HG02884 (cell line): ENCODE data around the gene POTEM.
"Not testable (repeated sequence)": the region's sequence is repeated elsewhere in the genome, so short reads cannot be mapped to it uniquely, and the experiment has no call there.

Experiments
- ATAC-seq: cut with Tn5 transposase; IDR thresholded peaks from one replicate; pipeline ENCODE4 v1.9.1; 2021; ENCODE audit warnings: mild to moderate bottlenecking, moderate library complexity; ENCODE audit not compliant: unreplicated experiment

Gene POTEM

GRCh38 chr14:18967134-18967533, at the start of gene POTEM:
Gene POTEM, plus strand, starts transcription at chr14:18967434. Its CDS starts 52 bp downstream, at chr14:18967486.
- not testable (repeated sequence) for ATAC-seq

DNA sequence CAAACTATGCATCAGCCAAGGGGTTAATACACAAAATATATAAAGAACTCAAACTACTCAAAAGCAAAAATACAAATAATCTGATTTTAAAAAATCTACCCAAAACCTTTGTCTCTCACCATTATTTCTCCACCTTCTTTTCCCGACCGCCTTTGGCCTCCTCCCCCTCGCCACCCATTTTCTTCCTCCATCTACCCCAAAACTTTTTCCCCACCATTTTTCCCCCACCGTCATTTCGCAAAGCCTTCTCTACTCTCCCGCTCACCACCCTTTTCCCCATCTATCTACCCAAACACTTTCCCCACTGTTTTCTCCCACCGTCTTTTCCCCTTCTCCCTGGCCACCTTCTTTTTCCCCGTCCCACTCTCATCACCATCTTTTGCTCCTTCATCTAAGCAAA, 48.9 kb upstream of the POTEM start:
- not testable (repeated sequence) for ATAC-seq

GRCh38 chr14:18920052-18920451, 47.2 kb upstream of the POTEM start:
- ATAC-seq, result not testable (repeated sequence)

- not testable (repeated sequence) for ATAC-seq
Measured at GRCh38 chr14:18921055-18921701, 46.1 kb upstream of the POTEM start.

- ATAC-seq, result not testable (repeated sequence)
Measured at GRCh38 chr14:18936848-18937247, 30.4 kb upstream of the POTEM start.

GRCh38 chr14:18938733-18939132, 28.5 kb upstream of the POTEM start:
- not testable (repeated sequence) for ATAC-seq

- not testable (repeated sequence) for ATAC-seq
Measured at GRCh38 chr14:18949939-18950338, 17.3 kb upstream of the POTEM start.

GRCh38 chr14:18953085-18953484, 14.1 kb upstream of the POTEM start:
- ATAC-seq, result not testable (repeated sequence)

DNA sequence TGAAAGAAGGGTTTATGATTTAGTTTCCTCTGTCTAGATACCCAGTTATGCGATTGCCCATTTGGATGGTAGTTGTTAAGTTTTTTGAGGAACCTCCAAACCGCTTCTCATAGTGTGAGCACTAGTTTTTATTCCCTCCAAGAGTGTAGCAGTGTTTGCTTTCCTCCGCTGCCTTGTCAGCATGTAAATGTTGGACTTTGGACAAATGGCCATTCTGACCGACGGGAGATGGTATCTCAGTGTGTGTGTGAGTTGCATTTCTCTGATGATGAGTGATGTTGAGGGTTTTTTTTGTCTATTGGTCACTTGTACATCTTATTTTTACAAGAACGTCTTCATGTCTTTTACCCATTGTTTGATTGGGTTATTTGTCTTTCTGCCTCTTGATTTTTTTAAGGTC, 11.4 kb upstream of the POTEM start:
- ATAC-seq, result not testable (repeated sequence)

- not testable (repeated sequence) for ATAC-seq
Measured at GRCh38 chr14:18961576-18961975, 5.7 kb upstream of the POTEM start.

- peak; percentile 54 for ATAC-seq
Measured at GRCh38 chr14:18962143-18962542, 5.1 kb upstream of the POTEM start.

GRCh38 chr14:18963276-18963675, 4.0 kb upstream of the POTEM start:
- ATAC-seq, result not testable (repeated sequence)

- ATAC-seq, result not testable (repeated sequence)
Measured at GRCh38 chr14:18964878-18965277, 2.4 kb upstream of the POTEM start.

- not testable (repeated sequence) for ATAC-seq
Measured at GRCh38 chr14:19002566-19002965, 35.3 kb downstream of the POTEM start.

- not testable (repeated sequence) for ATAC-seq
Measured at GRCh38 chr14:19006490-19006889, 39.3 kb downstream of the POTEM start.

DNA sequence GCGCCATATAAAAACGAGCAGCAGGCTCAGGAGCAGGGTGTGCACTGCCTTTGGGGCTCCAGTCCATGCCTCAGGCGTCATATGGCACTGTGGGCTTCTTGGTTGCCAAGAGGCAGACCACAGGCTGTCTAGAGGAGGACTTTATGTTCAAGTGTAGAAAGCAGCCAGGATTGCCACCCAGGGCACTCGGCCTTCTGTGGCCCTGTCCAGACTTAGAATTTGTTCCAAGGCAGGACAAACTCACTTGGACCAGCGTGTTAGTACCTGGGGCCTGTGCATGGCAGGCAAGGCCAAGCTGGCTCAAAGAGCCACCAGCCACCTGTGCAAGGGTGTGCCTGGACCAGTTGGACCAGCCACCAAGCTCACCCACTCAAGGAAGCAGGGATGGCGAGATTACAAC, 40.4 kb downstream of the POTEM start:
- ATAC-seq, result not testable (repeated sequence)

GRCh38 chr14:19011029-19011428, 43.8 kb downstream of the POTEM start:
- ATAC-seq, result not testable (repeated sequence)

- ATAC-seq, result not testable (repeated sequence)
Measured at GRCh38 chr14:19011703-19012102, 44.5 kb downstream of the POTEM start.

DNA sequence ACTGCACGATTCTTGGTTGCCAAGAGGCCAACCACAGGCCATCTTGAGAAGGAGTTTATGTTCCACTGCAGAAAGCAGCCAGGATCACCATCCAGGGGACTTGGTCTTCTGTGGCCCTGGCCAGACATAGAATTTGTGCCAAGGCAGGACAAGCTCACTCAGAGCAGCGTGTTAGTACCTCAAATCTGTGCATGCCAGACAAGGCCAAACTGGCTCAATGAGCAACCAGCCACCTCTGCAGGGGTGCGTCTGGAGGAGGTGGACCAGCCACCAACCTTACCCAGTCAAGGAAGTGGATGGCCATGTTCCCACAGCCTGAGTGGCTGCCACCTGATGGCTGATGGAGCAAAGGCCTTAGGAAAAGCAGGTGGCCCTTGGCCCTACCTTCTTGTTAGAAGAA, 48.0 kb downstream of the POTEM start:
- not testable (repeated sequence) for ATAC-seq

DNA sequence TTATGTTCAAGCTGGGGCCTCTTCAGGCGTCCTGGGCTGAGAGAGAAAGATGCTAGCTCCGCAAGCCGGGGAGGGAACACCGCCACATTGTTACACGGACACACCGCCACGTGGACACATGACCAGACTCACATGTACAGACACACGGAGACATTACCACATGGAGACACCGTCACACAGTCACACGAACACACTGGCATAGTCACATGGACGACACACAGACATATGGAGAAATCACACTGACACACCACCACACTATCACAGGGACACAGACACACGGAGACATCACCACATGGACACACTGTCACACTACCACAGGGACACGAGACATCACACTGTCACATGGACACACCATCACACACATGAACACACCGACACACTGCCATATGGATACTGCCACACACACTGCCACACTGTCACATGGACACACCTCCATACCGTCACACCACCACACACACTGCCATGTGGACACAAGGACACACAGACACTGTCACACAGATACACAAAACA, 57.9 kb downstream of the POTEM start:
- ATAC-seq, result not testable (repeated sequence)

DNA sequence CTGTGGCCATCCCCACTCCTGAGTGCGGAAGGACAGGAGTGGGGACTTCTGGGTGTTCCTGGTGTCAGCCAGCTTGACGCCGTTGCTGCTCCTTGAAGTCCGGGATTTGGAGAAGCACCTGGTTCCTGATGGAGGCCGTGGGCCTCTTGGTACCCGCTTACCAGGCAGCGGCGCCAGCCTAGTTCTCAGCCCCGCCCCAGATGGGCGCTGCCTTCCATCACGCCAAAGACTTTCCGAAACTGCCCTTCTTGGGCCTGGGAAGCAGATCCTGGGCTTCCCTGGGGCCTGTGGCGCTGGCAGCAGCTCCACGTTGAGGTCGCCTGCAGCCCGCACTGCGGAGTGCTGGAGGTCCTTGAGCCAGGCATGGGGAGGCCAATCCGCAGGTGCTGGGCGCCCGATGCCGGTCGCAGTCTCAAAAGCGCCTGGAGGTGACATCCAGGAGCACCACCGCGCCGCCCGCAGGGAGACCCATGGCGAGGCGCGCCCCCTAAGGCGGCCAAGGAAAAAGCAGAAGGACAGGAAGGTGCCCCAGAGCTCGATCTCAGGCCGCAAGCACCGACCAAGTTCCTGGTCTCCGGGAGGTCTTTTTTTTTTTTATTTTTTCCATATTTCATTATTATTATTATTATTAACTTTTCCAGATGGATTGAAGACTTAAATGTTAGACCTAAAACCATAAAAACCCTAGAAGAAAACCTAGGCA, 59.6 kb downstream of the POTEM start:
- ATAC-seq, result not testable (repeated sequence)

GRCh38 chr14:19027895-19028294, 60.7 kb downstream of the POTEM start:
- ATAC-seq, result not testable (repeated sequence)
